GM19023 (cell line): ENCODE results near the gene NHERF1.
A peak's percentile ranks its signal among the peaks of the same experiment; 100 is the strongest.

ENCODE experiments used
- ATAC-seq: cut with Tn5 transposase; IDR thresholded peaks from one replicate; pipeline ENCODE4 v1.9.1; 2021; ENCODE audit warnings: mild to moderate bottlenecking, moderate library complexity; ENCODE audit not compliant: unreplicated experiment

NHERF1 gene

GRCh38 chr17:74767111-74767516 lies 18.7 kb downstream of the NHERF1 start:
- no peak for ATAC-seq

- ATAC-seq: no peak
Measured at GRCh38 chr17:74768069-74768762, 19.8 kb downstream of the NHERF1 start.

- no peak for ATAC-seq
Measured at GRCh38 chr17:74768763-74769114, 20.3 kb downstream of the NHERF1 start.

- ATAC-seq: no peak
Measured at GRCh38 chr17:74769266-74769855, 20.9 kb downstream of the NHERF1 start.

GRCh38 chr17:74769856-74770497 lies 21.5 kb downstream of the NHERF1 start:
- ATAC-seq: no peak

DNA sequence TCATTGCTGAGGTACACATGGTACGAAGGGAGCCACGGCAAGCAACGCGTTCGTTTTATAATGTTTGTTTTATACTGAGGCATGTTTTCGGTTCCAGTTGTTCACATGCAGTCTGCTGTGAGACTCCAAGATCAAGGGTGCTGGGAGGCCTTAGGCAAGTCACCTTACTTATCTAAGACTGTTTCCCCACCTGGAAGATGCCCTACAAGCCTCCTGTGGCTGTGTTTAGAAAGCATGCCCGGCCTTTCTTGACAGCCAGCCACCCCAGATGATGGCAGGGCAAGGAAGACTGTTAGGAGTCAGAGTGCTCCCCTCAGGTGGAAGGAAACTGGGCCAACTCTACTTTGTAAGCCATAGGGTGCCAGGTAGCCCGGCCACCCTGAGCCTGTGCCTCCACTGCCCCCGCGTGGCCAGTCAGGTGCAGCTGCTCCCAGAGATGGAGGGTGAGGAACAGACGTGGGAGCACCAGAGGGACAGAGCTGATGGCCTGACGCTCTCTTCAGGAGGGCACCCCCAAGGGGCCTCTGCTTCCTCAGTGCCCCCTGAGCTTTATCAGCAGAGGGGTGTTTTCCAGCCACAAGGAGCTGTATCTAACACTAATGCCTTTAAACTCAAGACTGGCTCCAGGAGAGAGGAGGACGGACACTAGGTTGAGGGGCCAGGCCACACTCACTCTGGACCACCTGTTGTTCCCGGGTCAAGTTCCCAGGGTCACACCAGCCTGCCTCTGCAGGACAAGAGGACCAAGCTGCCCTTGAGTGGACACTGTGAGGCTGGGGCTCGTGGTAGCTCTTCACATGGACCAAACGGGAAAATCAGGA lies 22.3 kb downstream of the NHERF1 start:
- ATAC-seq: no peak

GRCh38 chr17:74771319-74771914 lies 23.0 kb downstream of the NHERF1 start:
- no peak for ATAC-seq

- no peak for ATAC-seq
Measured at GRCh38 chr17:74772053-74772452, 23.6 kb downstream of the NHERF1 start.

GRCh38 chr17:74773414-74773813 lies 25.0 kb downstream of the NHERF1 start:
- ATAC-seq: no peak

DNA sequence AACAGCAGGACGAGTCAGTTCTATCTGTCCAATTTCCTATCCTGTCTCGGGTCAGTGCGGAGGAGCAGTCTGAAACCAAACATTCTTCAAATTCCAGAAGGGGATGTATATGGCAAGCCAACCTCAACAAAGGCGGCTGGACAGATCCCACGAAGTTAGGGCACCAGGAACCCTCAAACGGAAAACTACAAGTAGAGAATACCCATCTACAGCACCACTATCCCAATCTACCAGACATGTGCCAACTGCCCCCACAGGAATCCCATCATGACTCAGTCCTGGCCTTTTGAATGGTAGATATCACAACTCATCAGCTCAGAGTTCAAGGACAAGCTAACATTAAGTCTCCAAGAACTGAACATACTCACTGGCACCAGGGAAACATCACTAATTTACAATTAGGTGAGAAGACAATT lies 25.5 kb downstream of the NHERF1 start:
- no peak for ATAC-seq

DNA sequence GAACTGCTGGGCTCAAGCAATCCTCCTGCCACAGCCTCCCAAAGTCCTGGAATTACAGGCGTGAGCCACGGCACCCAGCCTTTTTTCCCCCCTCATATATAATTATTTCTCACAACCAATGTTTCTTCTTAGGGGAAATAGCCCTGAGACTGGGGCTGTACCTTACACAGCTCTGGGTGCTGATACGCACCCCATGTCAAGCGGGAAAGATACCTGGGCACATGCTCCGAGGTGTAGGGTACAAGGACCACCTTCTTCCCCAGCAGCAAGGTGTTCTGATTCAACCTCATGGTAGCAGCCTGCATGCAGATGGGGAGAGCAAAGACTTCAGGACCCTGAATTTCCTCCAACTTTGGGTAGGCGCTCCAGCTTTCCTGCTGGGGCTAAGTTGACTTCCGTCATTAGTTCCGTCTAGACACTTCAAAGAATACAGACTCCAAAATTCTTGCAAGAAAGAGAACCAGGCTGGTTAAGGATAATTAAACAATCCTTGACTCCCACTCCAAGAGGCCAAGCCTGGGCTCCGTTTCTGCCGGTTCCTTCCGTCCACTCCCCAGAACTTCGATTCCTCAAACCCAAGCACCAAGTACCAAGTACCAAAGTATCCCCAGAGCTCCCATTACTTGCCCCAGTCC lies 27.1 kb downstream of the NHERF1 start:
- ATAC-seq: no peak

DNA sequence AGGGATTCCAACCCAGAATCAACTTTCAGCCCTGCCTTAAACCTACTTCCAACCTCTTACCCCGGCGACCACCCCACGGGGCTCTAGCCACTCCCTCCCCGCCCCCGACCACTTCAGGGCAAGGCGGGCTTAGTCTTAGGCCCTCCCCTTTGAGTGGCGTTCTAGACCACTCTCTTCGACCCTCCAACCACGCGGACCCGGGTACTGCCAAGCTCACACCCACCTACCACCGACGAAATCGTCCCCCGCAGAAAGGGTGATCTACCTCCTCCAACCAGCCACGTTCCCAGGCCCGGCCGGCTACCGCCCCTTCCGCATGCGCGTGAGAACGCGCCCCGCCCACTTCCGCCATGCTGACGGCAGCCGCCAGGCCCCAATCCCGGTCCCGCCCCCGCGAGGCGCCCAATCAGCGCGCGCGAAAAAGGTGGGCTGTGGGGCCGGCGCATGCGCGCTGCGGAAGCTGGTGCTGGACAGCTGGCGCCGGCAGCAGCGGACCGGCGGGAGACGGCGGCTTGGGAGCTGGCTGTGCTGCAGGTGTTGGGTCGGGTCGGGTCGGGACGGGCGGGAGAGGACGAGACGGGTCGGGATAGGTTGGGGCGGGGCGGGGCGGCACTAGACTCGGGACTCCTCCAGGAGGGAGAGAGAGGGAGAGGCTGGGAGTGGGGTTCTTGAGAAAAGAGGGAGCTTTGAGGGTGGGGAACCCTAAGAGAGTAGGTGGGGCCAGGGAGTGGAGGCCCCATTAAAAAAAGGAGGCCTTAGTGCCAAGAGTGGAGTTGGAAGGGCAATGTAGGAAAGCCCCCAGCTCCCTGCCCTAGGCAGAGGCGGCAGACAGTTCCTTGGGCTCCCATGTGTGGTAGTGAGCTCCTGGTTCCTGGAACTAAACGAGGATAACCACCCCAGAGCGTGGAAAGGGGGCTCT lies 27.9 kb downstream of the NHERF1 start, which contains the start of gene NAT9:
TSS of gene NAT9 (minus strand) at position 302 of the 919 bp plus-strand sequence. CDS start 647 bp downstream, outside the sequence.
- ATAC-seq: peak; percentile 82

- ATAC-seq: no peak
Measured at GRCh38 chr17:74776990-74777389, 28.6 kb downstream of the NHERF1 start.

GRCh38 chr17:74777901-74778515 lies 29.6 kb downstream of the NHERF1 start:
- ATAC-seq: no peak

DNA sequence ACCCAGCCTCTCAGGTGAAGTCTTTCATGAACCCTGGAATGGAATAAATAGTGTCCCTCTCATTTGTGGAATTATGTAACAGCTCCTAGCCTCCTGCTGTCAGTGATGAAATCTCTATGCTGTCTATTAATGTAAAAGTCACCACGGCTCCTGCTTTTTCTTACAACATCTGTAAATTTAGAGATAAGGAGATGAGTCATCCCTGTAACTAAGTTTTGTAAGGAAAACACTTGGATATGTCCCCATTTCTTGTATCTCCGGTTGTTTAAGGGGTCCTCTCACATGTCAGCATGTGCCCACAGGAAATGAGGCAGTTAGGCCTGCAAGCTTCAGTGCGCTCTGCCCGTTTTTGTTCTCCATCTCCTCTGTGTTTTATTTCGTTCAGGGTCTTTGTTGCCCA lies 30.5 kb downstream of the NHERF1 start:
- no peak for ATAC-seq

GRCh38 chr17:74779501-74779900 lies 31.1 kb downstream of the NHERF1 start:
- no peak for ATAC-seq

DNA sequence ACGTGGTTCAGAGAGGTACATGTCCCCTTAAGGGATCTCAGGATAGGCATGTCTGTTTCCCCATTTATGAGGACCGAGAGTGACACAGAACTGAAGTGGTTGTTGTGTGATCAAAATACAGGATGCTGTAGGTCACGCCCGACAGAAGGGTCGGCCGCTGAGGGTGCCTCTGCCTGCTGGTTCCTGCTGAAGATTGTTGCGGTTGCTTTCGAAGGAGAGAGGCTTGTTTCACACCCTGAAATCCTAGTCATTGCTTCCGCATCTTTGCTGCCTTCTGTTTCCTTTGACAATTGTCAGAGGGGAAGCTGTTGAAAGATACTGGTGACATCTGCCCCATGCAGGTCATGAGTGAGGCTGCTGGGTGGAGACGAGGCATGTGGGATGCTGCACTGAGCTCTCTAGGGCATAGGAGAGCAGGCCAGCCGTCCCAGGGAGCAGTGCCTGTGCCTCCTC lies 31.5 kb downstream of the NHERF1 start:
- no peak for ATAC-seq

- ATAC-seq: no peak
Measured at GRCh38 chr17:74780443-74781238, 32.2 kb downstream of the NHERF1 start.
